ENCODE data around the gene GIMAP2. TPM values are rescaled to one million over a fixed set of nuclear protein-coding genes. Genes with fewer than 3 reads are reported as not detected.
"Not testable (repeated sequence)": the region's sequence is repeated elsewhere in the genome, so short reads cannot be mapped to it uniquely, and the experiment has no call there.

Gene GIMAP2
- total and polyA plus RNA-seq, 2 donors (not counting 1 experiment from before 2014, with no cell fraction given), result 1.4 to 13.9 TPM

- no peak overlapping the region for H3K4me3 ChIP-seq (replicated peaks in 1 of 4; ENCODE audit: control extremely low read depth in 1 of 4, insufficient read depth in 1 of 4, low read depth in 3 of 4, low read length in 4 of 4)
- no peak overlapping the region for H3K4me2 ChIP-seq (ENCODE audit: extremely low read depth, insufficient read depth, low read length)
- H3K9me3 ChIP-seq (ENCODE audit: control insufficient read depth, insufficient read depth, low read depth, low read length), result no peaks in the 10 kb centered on the region
- H3K27ac ChIP-seq (ENCODE audit: insufficient read depth, low read length), result no peak overlapping the region
- no peaks in the 10 kb centered on the region for H3K27me3 ChIP-seq (ENCODE audit: control insufficient read depth, insufficient read depth, low read length)
- no peaks in the 10 kb centered on the region for H3K79me2 ChIP-seq (ENCODE audit: control insufficient read depth, insufficient read depth, low read length)
- H3K36me3 ChIP-seq (ENCODE audit: control insufficient read depth, insufficient read depth, low read length), result no peaks in the 10 kb centered on the region
- no peaks in the 10 kb centered on the region for H3K4me1 ChIP-seq (ENCODE audit: control insufficient read depth, extremely low read depth, insufficient read depth, low read length)
- no peak overlapping the region for H2AFZ ChIP-seq (ENCODE audit: low read length)
- TF ChIP-seq CTCF (conservative IDR thresholded peaks at IDR 0.05 in 1 of 2, IDR thresholded peaks at IDR 0.05 in 1 of 2; ENCODE audit: low read depth in 1 of 2, low read length in 2 of 2) (no peak), EZH2 (IDR thresholded peaks at IDR 0.05; ENCODE audit: low read length, missing control alignments) (no peak)
- no peaks in the 10 kb centered on the region for H4K20me1 ChIP-seq (ENCODE audit: control insufficient read depth, extremely low read depth, insufficient read depth, low read length)
- no peak overlapping the region for H3K9ac ChIP-seq (ENCODE audit: insufficient read depth, low read length)
- DNase-seq (ENCODE audit: low read depth in 2 of 2), result no peak
Observed at GRCh38 chr7:150660939-150661613, 24.4 kb upstream of the GIMAP2 start.

GRCh38 chr7:150662821-150663220, 22.7 kb upstream of the GIMAP2 start:
- not testable (repeated sequence) for H4K20me1 ChIP-seq (ENCODE audit: control insufficient read depth, extremely low read depth, insufficient read depth, low read length); DNase-seq (ENCODE audit: low read depth in 2 of 2); H3K36me3 ChIP-seq (ENCODE audit: control insufficient read depth, insufficient read depth, low read length); H3K4me2 ChIP-seq (ENCODE audit: extremely low read depth, insufficient read depth, low read length); H3K4me1 ChIP-seq (ENCODE audit: control insufficient read depth, extremely low read depth, insufficient read depth, low read length); H3K79me2 ChIP-seq (ENCODE audit: control insufficient read depth, insufficient read depth, low read length); H3K27me3 ChIP-seq (ENCODE audit: control insufficient read depth, insufficient read depth, low read length); H3K4me3 ChIP-seq (replicated peaks in 1 of 4; ENCODE audit: control extremely low read depth in 1 of 4, insufficient read depth in 1 of 4, low read depth in 3 of 4, low read length in 4 of 4); H3K9me3 ChIP-seq (ENCODE audit: control insufficient read depth, insufficient read depth, low read depth, low read length); H3K27ac ChIP-seq (ENCODE audit: insufficient read depth, low read length); H3K9ac ChIP-seq (ENCODE audit: insufficient read depth, low read length); H2AFZ ChIP-seq (ENCODE audit: low read length)

- H2AFZ ChIP-seq (ENCODE audit: low read length), result no peak overlapping the region
- H3K27ac ChIP-seq (ENCODE audit: insufficient read depth, low read length), result no peak overlapping the region
- no peaks in the 10 kb centered on the region for H3K36me3 ChIP-seq (ENCODE audit: control insufficient read depth, insufficient read depth, low read length)
- H3K4me1 ChIP-seq (ENCODE audit: control insufficient read depth, extremely low read depth, insufficient read depth, low read length), result no peaks in the 10 kb centered on the region
- no peak overlapping the region for H3K9ac ChIP-seq (ENCODE audit: insufficient read depth, low read length)
- H3K79me2 ChIP-seq (ENCODE audit: control insufficient read depth, insufficient read depth, low read length), result no peaks in the 10 kb centered on the region
- no peak for TF ChIP-seq CTCF (conservative IDR thresholded peaks at IDR 0.05 in 1 of 2, IDR thresholded peaks at IDR 0.05 in 1 of 2; ENCODE audit: low read depth in 1 of 2, low read length in 2 of 2)
- no peak for TF ChIP-seq EZH2 (IDR thresholded peaks at IDR 0.05; ENCODE audit: low read length, missing control alignments)
- no peak overlapping the region for H3K4me2 ChIP-seq (ENCODE audit: extremely low read depth, insufficient read depth, low read length)
- no peaks in the 10 kb centered on the region for H4K20me1 ChIP-seq (ENCODE audit: control insufficient read depth, extremely low read depth, insufficient read depth, low read length)
- H3K27me3 ChIP-seq (ENCODE audit: control insufficient read depth, insufficient read depth, low read length), result no peaks in the 10 kb centered on the region
- H3K9me3 ChIP-seq (ENCODE audit: control insufficient read depth, insufficient read depth, low read depth, low read length), result no peaks in the 10 kb centered on the region
- no peak for DNase-seq (ENCODE audit: low read depth in 2 of 2)
- no peak overlapping the region for H3K4me3 ChIP-seq (replicated peaks in 1 of 4; ENCODE audit: control extremely low read depth in 1 of 4, insufficient read depth in 1 of 4, low read depth in 3 of 4, low read length in 4 of 4)
Observed at GRCh38 chr7:150663802-150664494, 21.6 kb upstream of the GIMAP2 start.

All from fibroblast of lung (primary cell).